Naive B cell (primary cell): ENCODE measurements around the gene PNMA8B. TPM values are rescaled to one million over a fixed set of nuclear protein-coding genes. Genes with fewer than 3 reads are reported as not detected.
"Not testable (repeated sequence)": the region's sequence is repeated elsewhere in the genome, so short reads cannot be mapped to it uniquely, and the experiment has no call there.

Experiments
- ATAC-seq, 2 donors: fragments of 150-1000 bp; cut with Tn5 transposase; 2 replicates each; pipeline ENCODE4 v1.10.0; 2021; ENCODE audit warnings: low read depth in 2 of 2, mild to moderate bottlenecking in 2 of 2, moderate library complexity in 2 of 2
- DNase-seq: peaks from one replicate; pipeline ENCODE4 v3.0.0; 2022
- H3K27ac Mint-ChIP-seq, 6 donors: one replicate each; pipeline ENCODE4 v1.8.0; 2020 to 2022; ENCODE audit warnings: mild to moderate bottlenecking in 6 of 6, mixed read lengths in 6 of 6, moderate library complexity in 5 of 6, inconsistent platforms in 2 of 6
- H3K27me3 Mint-ChIP-seq, 3 donors: one replicate each; pipeline ENCODE4 v1.8.0; 2021 to 2022; ENCODE audit warnings: mixed read lengths in 3 of 3, mild to moderate bottlenecking in 1 of 3
- H3K36me3 Mint-ChIP-seq, 2 donors: one replicate each; pipeline ENCODE4 v1.8.0; 2020 to 2022; ENCODE audit warnings: mixed read lengths in 2 of 2, inconsistent platforms in 1 of 2, mild to moderate bottlenecking in 1 of 2
- H3K4me1 Mint-ChIP-seq, 3 donors: one replicate each; pipeline ENCODE4 v1.8.0; 2020 to 2022; ENCODE audit warnings: mixed read lengths in 3 of 3, inconsistent platforms in 1 of 3, mild to moderate bottlenecking in 1 of 3, moderate library complexity in 1 of 3
- H3K4me3 Mint-ChIP-seq, 8 donors: one replicate each; pipeline ENCODE4 v1.8.0; 2020 to 2022; ENCODE audit warnings: mild to moderate bottlenecking in 8 of 8, mixed read lengths in 8 of 8, moderate library complexity in 8 of 8, inconsistent platforms in 2 of 8
- H3K9me3 Mint-ChIP-seq, 7 donors: one replicate each; pipeline ENCODE4 v1.8.0; 2020 to 2022; ENCODE audit warnings: mixed read lengths in 7 of 7, mild to moderate bottlenecking in 5 of 7, inconsistent platforms in 2 of 7, moderate library complexity in 1 of 7
- polyA plus RNA-seq, 6 donors: library from polyadenylated mRNA; unstranded; fragments of 300-500 nt; fragmentation: Illumina TruSeq; gene quantifications; one replicate each; pipeline ENCODE4 v1.2.3, GENCODE V29; 2021; ENCODE audit warnings: low read depth in 6 of 6

The PNMA8B gene
- polyA plus RNA-seq, 6 donors from 2014 or later, result 0.05 to 1.3 (median 0.12) TPM; not detected in 2

GRCh38 chr19:46502891-46503290 lies 7.2 kb upstream of the PNMA8B start:
- Mint-ChIP-seq H3K27ac (peak overlapping the region in 1 of 6 donors; percentile 75), H3K4me3 (no peak overlapping the region), H3K9me3 (no peaks in the 10 kb centered on the region), H3K27me3 (peaks cover 33 to 46% (median 38%) of the 10 kb centered on the region in 3 donors), H3K36me3 (no peaks in the 10 kb centered on the region), H3K4me1 (peaks cover 0 to 8% (median 3%) of the 10 kb centered on the region in 3 donors)
- no peak for ATAC-seq
- DNase-seq, result no peak

DNA sequence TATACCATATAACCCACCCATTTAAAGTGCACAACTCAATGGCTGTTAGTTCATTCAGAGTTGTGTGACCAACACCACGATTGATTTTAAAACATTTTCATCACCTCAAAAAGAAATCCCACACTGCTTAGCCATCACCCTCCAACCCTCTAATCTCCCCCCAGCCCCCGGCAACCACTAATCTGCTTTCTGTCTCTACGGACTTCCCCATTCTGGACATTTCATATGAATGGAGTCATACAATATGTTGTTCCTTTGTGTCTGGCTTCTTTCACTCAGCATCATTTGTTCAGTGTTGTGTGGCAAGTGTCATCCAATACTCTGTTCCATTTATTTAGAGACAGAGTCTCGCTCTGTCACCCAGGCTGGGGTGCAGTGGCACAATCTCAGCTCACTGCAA lies 4.0 kb upstream of the PNMA8B start:
- Mint-ChIP-seq H3K4me3 (no peak overlapping the region), H3K9me3 (no peaks in the 10 kb centered on the region), H3K27me3 (peaks cover 33 to 50% (median 37%) of the 10 kb centered on the region in 3 donors), H3K27ac (peak overlapping the region in 1 of 6 donors; percentile 18), H3K36me3 (no peaks in the 10 kb centered on the region), H3K4me1 (peaks cover under 1 to 3% (median 2%) of the 10 kb centered on the region in 3 donors)
- DNase-seq, result no peak
- ATAC-seq, result no peak

- peaks cover 39 to 65% (median 50%) of the 10 kb centered on the region in 3 donors for H3K27me3 Mint-ChIP-seq
- H3K36me3 Mint-ChIP-seq, result no peaks in the 10 kb centered on the region
- no peak overlapping the region for H3K4me3 Mint-ChIP-seq
- H3K9me3 Mint-ChIP-seq, result peaks cover 0 to 1% (median 0%) of the 10 kb centered on the region in 7 donors
- ATAC-seq (no peak), DNase-seq (no peak)
- H3K4me1 Mint-ChIP-seq, result peaks cover 10 to 19% (median 14%) of the 10 kb centered on the region in 3 donors
- H3K27ac Mint-ChIP-seq, result peak overlapping the region in 1 of 6 donors; percentile 5
Observed at GRCh38 chr19:46497773-46498172, 2.1 kb upstream of the PNMA8B start.

DNA sequence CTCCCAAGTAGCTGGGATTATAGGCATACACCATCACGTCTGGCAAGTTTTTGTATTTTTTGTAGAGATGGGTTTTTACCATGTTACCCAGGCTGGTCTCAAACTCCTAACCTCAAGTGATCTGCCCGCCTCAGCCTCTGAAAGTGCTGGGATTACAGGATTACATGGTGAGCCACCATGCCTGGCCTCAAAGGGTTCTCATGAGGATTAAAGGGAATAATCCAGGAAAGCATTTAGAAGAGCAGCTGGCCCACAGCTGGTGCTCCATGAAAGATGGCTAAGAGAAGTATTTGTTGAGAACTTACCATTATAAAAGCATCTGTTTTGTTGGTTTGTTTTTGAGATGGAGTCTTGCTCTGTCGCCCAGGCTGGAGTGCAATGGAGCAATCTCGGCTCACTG lies 1.2 kb upstream of the PNMA8B start:
- Mint-ChIP-seq H3K27me3 (peaks cover 42 to 71% (median 55%) of the 10 kb centered on the region in 3 donors), H3K4me1 (peaks cover 10 to 19% (median 16%) of the 10 kb centered on the region in 3 donors)
- not testable (repeated sequence) for DNase-seq, H3K9me3 Mint-ChIP-seq, H3K36me3 Mint-ChIP-seq, ATAC-seq, H3K4me3 Mint-ChIP-seq, H3K27ac Mint-ChIP-seq

- H3K9me3 Mint-ChIP-seq, result peaks cover 0 to 3% (median 0%) of the 10 kb centered on the region in 7 donors
- no peak for DNase-seq
- peak overlapping the region in 1 of 8 donors; percentile 6 for H3K4me3 Mint-ChIP-seq
- peaks cover 47 to 77% (median 61%) of the 10 kb centered on the region in 3 donors for H3K27me3 Mint-ChIP-seq
- peaks cover 0 to 2% of the 10 kb centered on the region in 2 donors for H3K36me3 Mint-ChIP-seq
- H3K27ac Mint-ChIP-seq, result no peak overlapping the region
- ATAC-seq, result no peak
- H3K4me1 Mint-ChIP-seq, result peaks cover 10 to 22% (median 16%) of the 10 kb centered on the region in 3 donors
Observed at GRCh38 chr19:46496304-46496703, 637 bp upstream of the PNMA8B start.

GRCh38 chr19:46494941-46495785 lies 504 bp downstream of the PNMA8B start:
- peaks cover 16 to 33% (median 23%) of the 10 kb centered on the region in 3 donors for H3K4me1 Mint-ChIP-seq
- H3K27ac Mint-ChIP-seq, result peak overlapping the region in 1 of 6 donors; percentile 92
- DNase-seq, result no peak
- peak overlapping the region in 6 of 8 donors; percentile 75 to 91 (median 82) for H3K4me3 Mint-ChIP-seq
- ATAC-seq, result no peak
- peaks cover 0 to 13% of the 10 kb centered on the region in 2 donors for H3K36me3 Mint-ChIP-seq
- peaks cover 52 to 80% (median 63%) of the 10 kb centered on the region in 3 donors for H3K27me3 Mint-ChIP-seq
- peaks cover 0 to 9% (median 5%) of the 10 kb centered on the region in 7 donors for H3K9me3 Mint-ChIP-seq

DNA sequence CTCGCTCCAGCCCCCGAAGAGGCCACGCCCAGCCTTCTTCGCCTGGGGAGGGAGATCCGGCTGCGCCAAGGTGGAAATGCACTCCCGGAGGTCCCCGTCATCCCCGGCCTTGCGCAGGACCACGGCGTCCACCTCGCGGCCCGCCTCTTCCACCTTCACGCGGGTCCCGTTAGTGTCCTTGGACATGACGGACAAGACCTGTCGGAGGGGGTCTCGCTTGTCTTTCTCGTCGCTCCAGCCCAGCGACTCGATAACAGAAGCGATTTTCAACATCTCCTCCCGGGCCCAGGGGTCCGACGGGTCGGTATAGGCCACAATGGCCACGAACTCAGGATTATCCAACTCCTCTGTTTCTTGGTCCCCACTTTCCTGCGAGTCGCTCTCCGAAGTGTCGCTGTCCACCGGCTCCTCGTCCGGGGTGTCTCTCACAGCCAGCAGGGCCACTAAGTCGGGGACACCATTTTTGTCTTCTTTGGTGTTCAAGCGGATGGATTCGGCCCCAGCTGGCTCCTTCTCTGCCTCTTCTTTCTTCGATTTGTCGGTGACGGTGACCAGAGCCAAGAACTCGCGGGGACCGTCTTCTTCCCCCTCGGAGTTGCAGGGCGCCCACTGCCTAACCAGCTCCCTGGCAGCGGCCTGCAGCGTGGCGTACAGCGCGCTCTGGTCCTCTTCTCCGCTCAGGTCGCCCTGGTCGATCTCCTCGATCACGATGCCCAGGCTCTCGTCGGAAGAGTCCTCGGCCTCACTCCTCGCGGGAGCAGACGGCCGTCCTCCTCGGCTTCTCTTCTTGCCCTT lies 1.3 kb downstream of the PNMA8B start:
- peaks cover 53 to 80% (median 63%) of the 10 kb centered on the region in 3 donors for H3K27me3 Mint-ChIP-seq
- DNase-seq, result no peak
- peak overlapping the region; percentile 19 to 91 (median 81) for H3K4me3 Mint-ChIP-seq

DNA sequence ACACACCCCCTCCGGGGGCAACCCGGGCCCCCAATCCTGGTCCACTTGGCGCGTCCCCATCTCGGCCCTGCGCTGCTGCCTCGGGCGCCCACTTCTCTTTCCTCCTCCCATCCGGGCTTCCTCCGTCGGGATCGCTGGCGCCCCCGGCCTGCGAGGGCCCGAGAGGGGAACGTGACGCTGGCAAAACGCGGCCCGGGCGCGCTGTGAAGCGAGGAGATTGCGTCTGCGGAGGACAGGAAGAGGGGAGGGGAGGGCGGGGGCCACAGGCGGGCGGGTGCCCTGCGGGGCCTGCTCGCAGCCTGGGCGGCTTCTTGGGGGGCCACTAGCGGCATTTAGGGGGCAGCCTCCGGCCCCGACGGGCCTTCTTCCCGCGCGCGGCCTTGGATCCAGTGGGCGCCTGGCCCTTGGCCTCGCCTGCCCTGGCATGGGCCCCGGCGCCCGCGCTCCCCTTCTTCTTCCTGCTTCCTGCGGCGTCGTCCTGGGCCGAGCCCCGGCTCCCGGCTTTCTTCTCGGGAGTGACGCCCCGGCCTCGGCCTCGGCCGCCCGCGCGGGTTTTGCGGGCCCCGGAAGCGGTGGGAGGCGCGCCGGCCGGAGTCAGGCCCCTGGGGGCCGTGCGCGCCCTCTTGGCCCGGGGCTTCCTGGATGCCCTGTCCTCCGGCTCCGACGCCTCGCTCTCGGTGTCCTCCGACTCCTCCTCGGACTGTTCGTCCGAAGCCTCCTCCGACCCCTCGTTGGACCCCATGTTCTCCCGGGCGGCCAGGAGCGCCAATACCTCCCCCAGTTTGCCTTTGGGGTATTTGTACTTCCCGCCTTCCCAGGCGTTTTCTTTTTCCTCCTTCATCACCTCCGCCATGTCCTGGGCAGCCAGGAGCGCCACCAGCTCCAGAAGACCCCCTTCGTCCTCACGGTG lies 2.2 kb downstream of the PNMA8B start:
- Mint-ChIP-seq H3K36me3 (peaks cover 0 to 17% of the 10 kb centered on the region in 2 donors), H3K27me3 (peaks cover 57 to 83% (median 67%) of the 10 kb centered on the region in 3 donors), H3K4me1 (peaks cover 28 to 43% (median 38%) of the 10 kb centered on the region in 3 donors), H3K9me3 (peaks cover 0 to 9% (median 5%) of the 10 kb centered on the region in 7 donors), H3K27ac (peak overlapping the region in 3 of 6 donors; percentile 19 to 92 (median 65)), H3K4me3 (peak overlapping the region in 7 of 8 donors; percentile 71 to 91 (median 81))
- DNase-seq (peak; percentile 33), ATAC-seq (peak; percentile 62 to 69)

More for the DNA sequence above, 1.3 kb downstream of the PNMA8B start:
- H3K36me3 Mint-ChIP-seq, result peaks cover 0 to 17% of the 10 kb centered on the region in 2 donors
- H3K9me3 Mint-ChIP-seq, result peaks cover 0 to 9% (median 5%) of the 10 kb centered on the region in 7 donors
- H3K27ac Mint-ChIP-seq, result peak overlapping the region in 3 of 6 donors; percentile 19 to 92 (median 65)
- no peak for ATAC-seq
- H3K4me1 Mint-ChIP-seq, result peaks cover 23 to 35% (median 29%) of the 10 kb centered on the region in 3 donors

- no peak for DNase-seq
- H3K4me3 Mint-ChIP-seq, result peak overlapping the region in 7 of 8 donors; percentile 5 to 83 (median 72)
- peaks cover 0 to 17% of the 10 kb centered on the region in 2 donors for H3K36me3 Mint-ChIP-seq
- peaks cover 0 to 9% (median 5%) of the 10 kb centered on the region in 7 donors for H3K9me3 Mint-ChIP-seq
- peaks cover 60 to 83% (median 70%) of the 10 kb centered on the region in 3 donors for H3K27me3 Mint-ChIP-seq
- peaks cover 28 to 49% (median 43%) of the 10 kb centered on the region in 3 donors for H3K4me1 Mint-ChIP-seq
- peak; percentile 19 to 33 for ATAC-seq
- H3K27ac Mint-ChIP-seq, result peak overlapping the region in 2 of 6 donors; percentile 56 to 65
Observed at GRCh38 chr19:46492841-46493235, 2.8 kb downstream of the PNMA8B start.

GRCh38 chr19:46491975-46492682 lies 3.5 kb downstream of the PNMA8B start:
- DNase-seq, result no peak
- Mint-ChIP-seq H3K9me3 (peaks cover 0 to 9% (median 5%) of the 10 kb centered on the region in 7 donors), H3K4me3 (peak overlapping the region in 4 of 8 donors; percentile 12 to 83 (median 46)), H3K4me1 (peaks cover 28 to 56% (median 50%) of the 10 kb centered on the region in 3 donors), H3K36me3 (peaks cover 0 to 17% of the 10 kb centered on the region in 2 donors), H3K27me3 (peaks cover 65 to 83% (median 73%) of the 10 kb centered on the region in 3 donors), H3K27ac (peak overlapping the region in 1 of 6 donors; percentile 68)
- no peak for ATAC-seq

DNA sequence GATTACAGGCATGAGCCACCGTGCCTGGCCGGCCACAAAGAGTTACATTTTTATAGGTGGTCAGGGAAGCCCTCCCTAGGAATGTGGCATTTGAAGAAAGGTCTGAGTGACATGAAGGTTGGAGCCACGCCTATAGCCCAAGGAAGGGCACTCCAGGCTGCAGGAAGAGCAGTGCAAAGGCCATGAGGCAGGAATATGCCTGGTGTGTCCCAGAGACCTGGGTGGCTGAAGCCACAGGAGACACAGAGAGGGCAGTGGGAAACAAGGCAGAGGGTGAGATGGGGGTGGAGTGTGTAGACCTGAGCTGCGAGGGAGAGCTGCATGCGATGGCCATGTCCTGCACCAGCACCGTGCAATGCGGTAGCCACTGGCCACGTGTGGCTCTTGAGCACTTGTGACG lies 4.9 kb downstream of the PNMA8B start:
- Mint-ChIP-seq H3K9me3 (peaks cover 0 to 9% (median 5%) of the 10 kb centered on the region in 7 donors), H3K27ac (no peak overlapping the region), H3K4me3 (peak overlapping the region in 2 of 8 donors; percentile 42 to 59), H3K36me3 (peaks cover 0 to 17% of the 10 kb centered on the region in 2 donors), H3K4me1 (peaks cover 28 to 60% (median 55%) of the 10 kb centered on the region in 3 donors), H3K27me3 (peaks cover 64 to 88% (median 86%) of the 10 kb centered on the region in 3 donors)
- ATAC-seq (no peak), DNase-seq (no peak)
